Stimulated activated CD4-positive, alpha-beta T cell treated with anti-CD3 and anti-CD28 coated beads, Interleukin-1b, Interleukin-23, amount 100 ng/mL, for 4 hours (primary cell): ENCODE results near the gene VNN1.
"Not testable (repeated sequence)": the region's sequence is repeated elsewhere in the genome, so short reads cannot be mapped to it uniquely, and the experiment has no call there.

Experiments
- DNase-seq, 2 donors: peaks; one replicate each; pipeline ENCODE4 v3.0.0-alpha.2; 2020; ENCODE audit warnings: low read depth in 2 of 2

Gene VNN1

GRCh38 chr6:132671295-132671694 is 42.6 kb downstream of the VNN1 start:
- no peak for DNase-seq

DNA sequence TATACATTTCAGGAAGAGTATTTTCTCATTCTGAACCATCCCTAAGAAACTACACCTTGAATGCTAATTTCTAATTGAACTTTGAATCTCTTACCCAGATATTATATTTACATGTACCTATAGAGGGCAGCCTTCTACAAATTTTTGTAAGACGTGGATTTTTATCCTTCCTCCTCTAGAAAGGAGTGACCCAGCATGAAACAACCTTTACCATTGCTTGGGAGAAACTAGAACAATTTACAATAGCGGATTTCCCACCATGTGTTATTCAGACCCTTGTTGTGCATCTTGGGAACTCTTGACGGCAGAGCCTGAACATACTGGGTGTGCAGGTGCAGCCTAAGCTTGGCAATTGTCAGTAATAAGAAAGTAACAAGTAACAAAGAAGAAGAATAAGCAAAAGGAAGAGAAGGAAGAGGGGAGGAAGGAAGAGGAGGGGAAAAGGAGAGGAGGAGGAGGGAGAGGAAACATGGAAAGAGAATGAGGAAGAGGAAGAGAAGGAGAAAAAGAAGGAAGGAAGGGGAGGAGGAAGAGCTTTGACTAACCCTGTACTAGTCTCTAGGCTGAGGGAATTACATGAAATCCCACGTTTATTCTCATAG is 44.1 kb downstream of the VNN1 start:
- DNase-seq, result no peak

GRCh38 chr6:132666118-132666517 is 47.7 kb downstream of the VNN1 start:
- DNase-seq, result no peak

DNA sequence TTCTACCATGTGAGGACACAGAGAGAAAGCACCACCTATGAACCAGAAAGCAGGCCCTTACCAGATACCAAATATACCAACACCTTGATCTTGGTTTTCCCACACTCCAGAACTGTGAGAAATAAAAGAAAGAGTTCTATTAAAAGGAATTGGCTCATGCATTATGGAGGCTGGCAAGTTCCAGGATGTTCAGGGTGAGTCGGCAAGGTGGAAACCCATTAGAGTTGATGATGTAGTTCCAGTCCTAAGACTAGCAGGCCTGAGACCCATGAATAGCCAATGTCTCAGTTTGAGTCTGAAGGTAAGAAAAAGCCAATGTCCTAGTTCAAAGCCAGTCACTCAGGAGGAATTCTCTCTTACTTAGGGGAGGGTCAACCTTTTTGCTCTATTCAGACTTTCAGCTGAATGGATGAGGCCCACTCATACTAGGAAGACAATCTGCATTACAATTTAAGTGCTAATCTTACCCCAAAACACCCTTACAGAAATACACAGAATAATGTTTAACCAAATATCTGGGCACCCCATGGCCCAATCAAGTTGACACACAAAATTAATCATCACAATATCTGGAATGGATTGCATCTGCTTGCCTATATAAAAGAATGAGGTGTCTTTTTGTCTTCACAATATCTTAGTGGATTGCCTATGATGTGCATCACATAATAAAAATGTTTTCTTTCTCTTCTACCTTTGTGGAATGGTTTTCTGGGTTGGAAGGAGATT is 49.4 kb downstream of the VNN1 start:
- DNase-seq, result no peak

- DNase-seq, result no peak
Measured at GRCh38 chr6:132663661-132664060, 50.2 kb downstream of the VNN1 start.

DNA sequence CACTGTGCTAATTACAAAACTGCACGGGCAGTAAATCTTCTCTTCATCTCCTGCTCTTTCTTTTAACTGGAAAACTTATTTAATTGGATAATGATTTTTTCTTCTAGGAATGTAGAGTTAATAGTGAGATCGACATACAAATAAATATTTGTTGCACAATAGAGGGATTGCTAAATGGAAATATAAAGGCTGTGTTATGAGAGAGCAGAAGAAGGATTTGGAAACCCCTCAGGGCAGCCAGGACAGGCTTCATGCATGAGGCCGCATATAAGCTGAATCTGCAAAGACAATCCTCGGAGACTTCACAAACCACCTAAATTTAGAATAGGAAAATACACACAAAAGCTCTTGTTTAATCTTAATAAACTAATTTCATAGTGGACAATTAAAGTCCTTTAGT is 51.9 kb downstream of the VNN1 start:
- no peak for DNase-seq

DNA sequence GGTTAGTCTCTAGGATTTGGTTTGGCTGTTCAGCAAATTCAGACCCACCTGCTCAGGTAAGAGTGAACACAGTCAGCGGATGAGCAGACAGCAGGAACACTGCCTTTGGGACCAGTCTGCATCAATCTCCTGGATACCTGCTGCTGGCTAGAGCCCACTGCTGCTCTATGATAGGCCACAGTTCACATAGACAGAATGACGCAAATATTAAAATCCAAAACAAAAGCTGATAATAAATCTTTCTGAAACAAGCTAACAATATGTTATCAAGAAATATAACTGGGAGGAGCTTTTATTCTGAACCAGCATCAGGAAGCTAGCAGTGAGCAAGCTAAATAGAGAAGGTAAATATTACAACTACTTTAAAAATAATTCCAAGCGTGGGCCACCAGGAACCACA is 54.8 kb downstream of the VNN1 start, which contains the start of gene TAAR1:
Gene TAAR1 (minus strand): TSS at position 101 of the 400 bp plus-strand sequence. CDS start 13,179 bp downstream, outside the sequence.
- no peak for DNase-seq

DNA sequence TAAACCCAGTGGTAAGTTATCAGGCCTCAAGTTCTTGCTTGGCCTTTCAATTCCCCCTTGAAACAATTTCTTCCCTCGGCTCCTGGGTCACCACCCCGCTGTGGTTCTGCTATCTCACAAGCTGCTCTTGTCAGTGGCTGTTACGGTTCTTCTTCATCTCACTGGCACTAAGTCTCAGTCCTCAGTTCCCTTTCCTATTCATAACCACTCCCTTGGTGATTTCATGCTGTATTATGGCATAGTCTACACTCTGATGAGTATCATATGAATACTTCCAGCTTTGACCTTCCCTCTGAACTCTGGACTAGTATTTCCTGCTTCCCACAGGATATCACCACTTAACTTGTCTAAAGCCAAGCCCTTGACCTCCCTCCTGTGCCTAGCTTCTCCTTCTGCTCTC is 62.8 kb downstream of the VNN1 start:
- no peak for DNase-seq

GRCh38 chr6:132650429-132650828 is 63.4 kb downstream of the VNN1 start:
- no peak for DNase-seq

DNA sequence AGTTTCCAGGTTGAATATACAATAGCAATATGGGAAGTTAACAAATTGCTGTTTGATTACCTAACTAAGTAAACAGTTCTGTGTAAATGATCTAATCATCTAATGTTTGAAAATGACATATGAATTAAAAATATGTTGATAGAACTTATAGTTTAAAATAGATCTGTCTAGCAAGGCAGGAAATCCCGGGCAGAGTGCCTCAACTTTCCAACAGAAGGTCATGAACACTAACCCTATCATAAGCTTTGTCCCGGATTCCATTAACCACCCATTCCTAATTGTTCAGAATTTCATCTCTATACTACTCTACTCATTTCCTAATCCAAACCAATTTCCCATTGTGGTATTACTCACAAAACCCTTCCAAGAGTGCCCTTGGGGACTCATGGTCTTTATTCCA is 65.0 kb downstream of the VNN1 start:
- DNase-seq, result no peak

GRCh38 chr6:132648356-132648755 is 65.5 kb downstream of the VNN1 start:
- DNase-seq, result no peak

- DNase-seq, result no peak
Measured at GRCh38 chr6:132643547-132643946, 70.3 kb downstream of the VNN1 start.

DNA sequence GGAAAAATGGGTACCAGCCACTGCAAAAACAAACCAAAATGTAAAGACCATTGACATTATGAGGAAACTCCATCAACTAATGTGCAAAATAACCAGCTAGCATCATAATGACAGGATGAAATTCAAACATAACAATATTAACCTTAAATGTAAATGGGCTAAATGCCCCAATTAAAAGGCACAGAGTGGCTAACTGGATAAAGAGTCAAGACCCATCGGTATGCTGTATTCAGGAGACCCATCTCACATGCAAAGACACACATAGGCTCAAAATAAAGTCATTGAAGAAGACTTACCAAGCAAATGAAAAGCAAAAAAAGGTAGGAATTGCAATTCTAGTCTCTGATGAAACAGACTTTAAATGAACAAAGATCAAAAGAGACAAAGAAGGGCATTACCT is 76.7 kb downstream of the VNN1 start:
- not testable (repeated sequence) for DNase-seq

- DNase-seq, result not testable (repeated sequence)
Measured at GRCh38 chr6:132635906-132636305, 77.9 kb downstream of the VNN1 start.

DNA sequence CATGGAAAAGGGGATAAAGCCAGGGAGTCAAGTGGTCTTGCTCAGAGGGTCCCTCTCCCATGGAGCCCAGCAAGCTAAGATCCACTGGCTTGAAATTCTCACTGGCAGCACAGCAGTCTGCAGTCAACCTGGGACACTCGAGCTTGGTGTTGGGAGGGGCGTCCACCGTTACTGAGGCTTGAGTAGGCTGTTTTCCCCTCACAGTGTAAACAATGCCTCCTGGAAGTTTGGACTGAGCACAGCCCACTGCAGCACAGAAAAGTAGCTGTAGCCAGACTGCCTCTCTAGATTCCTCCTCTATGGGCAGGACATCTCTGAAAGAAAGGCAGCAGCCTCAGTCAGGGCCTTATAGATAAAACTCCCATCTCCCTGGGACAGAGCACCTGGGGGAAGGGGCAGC is 78.6 kb downstream of the VNN1 start:
- not testable (repeated sequence) for DNase-seq

GRCh38 chr6:132634796-132635195 is 79.1 kb downstream of the VNN1 start:
- no peak for DNase-seq

DNA sequence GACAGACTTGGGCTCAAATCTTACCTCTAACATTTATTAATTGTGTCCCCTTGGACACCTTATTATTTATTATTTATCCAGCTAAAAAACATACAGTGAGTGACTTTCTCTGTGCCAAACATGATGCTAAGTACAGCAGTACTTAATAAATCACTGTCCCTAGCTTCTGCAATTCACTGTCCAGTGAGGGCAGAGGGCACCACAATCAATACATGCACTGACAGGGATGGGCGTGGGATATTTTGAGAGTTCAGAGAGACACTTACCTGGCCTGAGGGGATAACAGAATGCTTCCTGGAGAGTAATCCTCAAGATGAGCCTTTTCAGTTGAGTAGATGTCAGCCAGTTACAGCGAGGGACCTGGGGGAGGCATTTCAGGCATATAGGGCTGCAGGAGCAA is 80.5 kb downstream of the VNN1 start:
- DNase-seq, result no peak
